Prostate gland (tissue), 2 donors: ENCODE data around the gene RMI2. TPM values are rescaled to one million over a fixed set of nuclear protein-coding genes. Genes with fewer than 3 reads are reported as not detected.

Experiments used
- DNase-seq: peaks from one replicate; pipeline ENCODE4 v3.0.0-alpha.2; 2019; ENCODE audit warnings: low spot score
- H3K27ac ChIP-seq, 2 donors: fragments of 200-600 bp; sonication (generic); 2 replicates each; pipeline ENCODE4 v1.5.1; 2017 to 2019
- H3K27me3 ChIP-seq: fragments of 200-600 bp; sonication (generic); replicated peaks from 2 replicates; pipeline ENCODE4 v1.5.1; 2019; ENCODE audit not compliant: insufficient read depth
- H3K36me3 ChIP-seq, 2 donors: fragments of 200-600 bp; sonication (generic); 1 replicate in 1 of 2; 2 replicates in 1 of 2; pipeline versions ENCODE4 v1.5.1 to v1.8.1; 2017 to 2019
- H3K4me1 ChIP-seq: fragments of 200-600 bp; sonication (generic); replicated peaks from 2 replicates; pipeline ENCODE4 v1.5.1; 2019
- H3K4me3 ChIP-seq, 2 donors: fragments of 200-600 bp; sonication (generic); 2 replicates each; pipeline ENCODE4 v1.5.1; 2017 to 2019
- H3K9me3 ChIP-seq: fragments of 200-600 bp; sonication (generic); 2 replicates; pipeline ENCODE4 v1.5.1; 2017
- POLR2A ChIP-seq: fragments of 450-650 bp; IDR thresholded peaks from one replicate; pipeline ENCODE4 v1.6.1; 2016; ENCODE audit warnings: antibody characterized with exemption, mild to moderate bottlenecking
- POLR2AphosphoS5 ChIP-seq: sonication (generic); formaldehyde crosslinking; IDR thresholded peaks from one replicate; pipeline ENCODE4 v1.6.1; 2017; ENCODE audit warnings: antibody characterized with exemption
- WGBS: methylation state at CpG from one replicate; pipeline ENCODE4 v1.1.5; 2018; 5-methylcytosine and 5-hydroxymethylcytosine counted together
- intact Hi-C: fragments of 100-400 bp; cut with DNase I; formaldehyde crosslinking; loops from one replicate; pipeline ENCODE4 v1.14.2; 2022
- total RNA-seq, 2 donors: library from RNA; depleted of rRNA; stranded (reverse); fragments of >200 nt; gene quantifications; one replicate each; pipeline ENCODE4 v1.1.0, GENCODE V29; 2016
- TF ChIP-seq, protein P1 (sequence below), 4 experiments: fragments of 200-600 bp in 2 of 4; fragments of 450-650 bp in 2 of 4; sonication (generic) in 2 of 4; IDR thresholded peaks; 1 replicate in 3 of 4; 2 replicates in 1 of 4; pipeline ENCODE4 v1.5.1; 2016 to 2019; ENCODE audit warnings: antibody characterized with exemption in 4 of 4, mild to moderate bottlenecking in 2 of 4, moderate library complexity in 2 of 4

RMI2 gene
- total RNA-seq, 2 donors from 2014 or later: 6.0 to 16.3 TPM

DNA sequence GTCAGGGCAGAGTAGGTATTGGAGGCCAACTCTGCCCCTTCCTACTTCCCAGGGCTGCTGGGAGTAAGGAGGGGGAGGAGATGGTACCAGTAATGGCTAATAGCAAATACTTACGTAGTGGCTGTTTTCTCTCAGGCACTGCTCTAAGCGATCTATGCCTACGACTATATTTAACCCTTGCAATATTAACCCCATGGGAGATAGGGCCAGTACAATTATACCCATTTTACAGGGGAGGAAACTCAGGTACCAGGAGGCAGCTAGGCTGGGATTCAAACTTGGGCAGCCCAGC, 50.6 kb downstream of the RMI2 start:
- Histone ChIP-seq H3K27me3 (no peaks in the 10 kb centered on the region), H3K27ac (no peak overlapping the region), H3K36me3 (no peaks in the 10 kb centered on the region), H3K4me3 (no peak overlapping the region), H3K9me3 (no peaks in the 10 kb centered on the region), H3K4me1 (no peaks in the 10 kb centered on the region)
- TF ChIP-seq, protein P1, sequence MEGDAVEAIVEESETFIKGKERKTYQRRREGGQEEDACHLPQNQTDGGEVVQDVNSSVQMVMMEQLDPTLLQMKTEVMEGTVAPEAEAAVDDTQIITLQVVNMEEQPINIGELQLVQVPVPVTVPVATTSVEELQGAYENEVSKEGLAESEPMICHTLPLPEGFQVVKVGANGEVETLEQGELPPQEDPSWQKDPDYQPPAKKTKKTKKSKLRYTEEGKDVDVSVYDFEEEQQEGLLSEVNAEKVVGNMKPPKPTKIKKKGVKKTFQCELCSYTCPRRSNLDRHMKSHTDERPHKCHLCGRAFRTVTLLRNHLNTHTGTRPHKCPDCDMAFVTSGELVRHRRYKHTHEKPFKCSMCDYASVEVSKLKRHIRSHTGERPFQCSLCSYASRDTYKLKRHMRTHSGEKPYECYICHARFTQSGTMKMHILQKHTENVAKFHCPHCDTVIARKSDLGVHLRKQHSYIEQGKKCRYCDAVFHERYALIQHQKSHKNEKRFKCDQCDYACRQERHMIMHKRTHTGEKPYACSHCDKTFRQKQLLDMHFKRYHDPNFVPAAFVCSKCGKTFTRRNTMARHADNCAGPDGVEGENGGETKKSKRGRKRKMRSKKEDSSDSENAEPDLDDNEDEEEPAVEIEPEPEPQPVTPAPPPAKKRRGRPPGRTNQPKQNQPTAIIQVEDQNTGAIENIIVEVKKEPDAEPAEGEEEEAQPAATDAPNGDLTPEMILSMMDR (IDR thresholded peaks at IDR 0.05): no peak
- TF ChIP-seq POLR2A (no peak), POLR2AphosphoS5 (no peak)
- intact Hi-C loops: loop anchor here (2.0 to 10.0 kb wide), 5 partner anchors 139 to 669 kb away; no protein-coding TSS in a partner anchor
- WGBS: 11% methylated on average over 3 of the region's 3 CpGs
- no peak for DNase-seq

DNA sequence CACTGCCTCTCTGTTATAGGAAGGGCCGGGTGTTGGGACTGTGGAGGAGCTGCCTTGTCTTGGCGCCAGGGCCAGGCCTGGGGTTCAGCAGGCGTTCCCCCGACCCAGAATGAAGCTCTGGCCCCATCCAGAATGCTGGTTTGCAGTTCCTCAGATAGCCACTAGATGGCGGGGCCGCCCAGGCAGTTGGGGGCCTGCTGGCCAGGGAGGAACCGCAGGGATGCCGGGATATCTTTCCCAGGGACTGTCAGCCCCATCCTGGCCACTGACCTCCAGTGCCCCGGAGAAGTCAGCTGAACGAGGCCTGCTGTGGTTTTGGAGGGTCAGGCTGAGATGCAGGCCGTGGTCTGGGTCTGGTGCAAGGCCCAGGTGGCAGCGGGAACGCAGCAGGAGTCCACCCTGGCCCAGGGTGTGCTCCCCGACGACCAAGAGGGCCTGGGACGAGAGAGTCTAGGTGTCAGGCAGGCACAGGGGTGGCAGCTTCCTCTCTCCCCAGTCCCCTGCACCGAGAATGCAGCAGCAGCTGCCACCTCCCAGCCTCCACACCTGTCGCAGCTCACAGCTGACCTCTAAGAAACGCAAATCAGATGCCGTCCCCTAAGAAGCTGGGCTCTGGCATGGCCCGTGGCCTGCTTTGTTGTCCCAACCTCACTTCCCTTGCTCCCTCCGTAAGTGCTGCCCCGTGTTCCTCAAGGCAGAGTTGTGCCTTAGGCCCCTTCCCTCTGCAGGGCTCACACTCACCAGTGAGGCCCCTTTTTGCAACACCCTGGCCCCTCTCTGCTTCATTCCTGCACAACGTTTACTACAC, 51.2 kb downstream of the RMI2 start:
- Histone ChIP-seq H3K4me3 (no peak overlapping the region), H3K4me1 (no peaks in the 10 kb centered on the region), H3K36me3 (no peaks in the 10 kb centered on the region), H3K27ac (no peak overlapping the region), H3K9me3 (no peaks in the 10 kb centered on the region), H3K27me3 (no peaks in the 10 kb centered on the region)
- intact Hi-C loops: loop anchor here (2.0 to 10.0 kb wide), 5 partner anchors 138 to 668 kb away; no protein-coding TSS in a partner anchor
- DNase-seq: peak; percentile 61
- WGBS: 43% methylated on average over 24 of the region's 24 CpGs
- TF ChIP-seq POLR2A: no peak
- TF ChIP-seq, protein P1 (IDR thresholded peaks at IDR 0.05): peak; percentile 95 to 98 (median 96)
- peak; percentile 26 for TF ChIP-seq POLR2AphosphoS5

DNA sequence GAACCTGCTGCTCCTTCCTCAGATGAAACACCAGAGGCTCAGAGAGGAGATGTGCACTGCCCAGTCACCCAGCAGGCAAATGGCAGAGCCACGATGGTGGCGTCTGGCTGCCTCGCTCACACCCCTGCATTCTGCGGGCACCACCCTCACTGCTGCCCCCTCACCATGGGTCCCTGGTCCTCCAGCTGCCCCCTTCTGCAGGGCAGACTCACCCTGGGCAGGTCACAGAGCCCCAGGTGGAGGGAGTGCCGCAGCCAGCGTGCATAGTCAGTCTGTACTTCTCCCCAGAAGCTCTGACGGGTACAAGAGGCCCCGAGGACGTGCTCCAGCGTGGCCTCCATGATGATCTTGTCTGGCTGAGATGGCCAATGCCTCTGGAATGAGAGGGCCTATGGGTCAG, 52.9 kb downstream of the RMI2 start:
- H3K4me3 ChIP-seq: no peak overlapping the region
- H3K4me1 ChIP-seq: no peaks in the 10 kb centered on the region
- TF ChIP-seq, protein P1 (IDR thresholded peaks at IDR 0.05): no peak
- no peak for TF ChIP-seq POLR2AphosphoS5
- TF ChIP-seq POLR2A: no peak
- DNase-seq: no peak
- H3K36me3 ChIP-seq: no peaks in the 10 kb centered on the region
- H3K27ac ChIP-seq: no peak overlapping the region
- H3K9me3 ChIP-seq: no peaks in the 10 kb centered on the region
- 92% methylated on average over 10 of the region's 10 CpGs for WGBS
- intact Hi-C loops: loop anchor here (5.0 to 10.0 kb wide), 4 partner anchors 137 to 667 kb away; no protein-coding TSS in a partner anchor
- H3K27me3 ChIP-seq: no peaks in the 10 kb centered on the region

DNA sequence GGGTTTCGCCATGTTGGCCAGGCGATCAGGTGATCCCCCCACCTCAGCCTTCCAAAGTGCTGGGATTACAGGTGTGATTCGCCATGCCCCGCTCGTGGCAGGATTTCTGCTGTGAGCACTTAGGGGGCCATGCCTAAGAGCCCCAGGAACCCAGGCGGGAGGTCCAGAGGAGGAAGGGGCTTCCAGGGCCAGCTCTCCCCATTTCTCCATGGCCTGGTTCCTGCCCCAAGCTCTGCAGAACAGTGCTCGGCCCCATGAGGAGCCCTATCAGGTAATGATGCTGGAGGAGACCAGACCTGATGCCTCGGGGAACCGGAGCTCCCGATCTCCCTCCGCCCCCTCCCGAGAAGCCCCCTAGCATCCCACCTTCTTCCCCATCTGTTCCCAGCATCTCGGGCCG, 53.6 kb downstream of the RMI2 start:
- no peak for DNase-seq
- H3K27me3 ChIP-seq: no peaks in the 10 kb centered on the region
- H3K4me1 ChIP-seq: no peaks in the 10 kb centered on the region
- no peak for TF ChIP-seq POLR2AphosphoS5
- TF ChIP-seq, protein P1 (IDR thresholded peaks at IDR 0.05): no peak
- TF ChIP-seq POLR2A: no peak
- WGBS: 96% methylated on average over 14 of the region's 14 CpGs
- no peak overlapping the region for H3K27ac ChIP-seq
- no peaks in the 10 kb centered on the region for H3K36me3 ChIP-seq
- H3K4me3 ChIP-seq: no peak overlapping the region
- no peaks in the 10 kb centered on the region for H3K9me3 ChIP-seq
- intact Hi-C loops: loop anchor here (5.0 to 10.0 kb wide), 4 partner anchors 136 to 666 kb away; no protein-coding TSS in a partner anchor
